Neuronal stem cell (in vitro differentiated cells): Measurements from ENCODE around the gene CWF19L1.

Experiments
- DNase-seq: peaks from one replicate; pipeline ENCODE4 v3.0.0-alpha.2; 2013; ENCODE audit warnings: low spot score
- H2AFZ ChIP-seq: one replicate; pipeline ENCODE4 v1.6.1; 2013; ENCODE audit warnings: mild to moderate bottlenecking, low read length, inconsistent platforms
- H2AK5ac ChIP-seq: 2 replicates; pipeline ENCODE4 v1.6.1; 2013; ENCODE audit warnings: low read depth, mild to moderate bottlenecking, inconsistent platforms, low read length, moderate library complexity, mixed read lengths
- H2BK120ac ChIP-seq: 2 replicates; pipeline ENCODE4 v1.6.1; 2013; ENCODE audit warnings: low read depth, mild to moderate bottlenecking, inconsistent platforms, low read length, moderate library complexity, mixed read lengths
- H2BK12ac ChIP-seq: one replicate; pipeline ENCODE4 v1.6.1; 2013; ENCODE audit warnings: low read length, inconsistent platforms
- H2BK15ac ChIP-seq: 2 replicates; pipeline ENCODE4 v1.6.1; 2013; ENCODE audit warnings: mild to moderate bottlenecking, low read length, inconsistent platforms, mixed read lengths
- H2BK5ac ChIP-seq: one replicate; pipeline ENCODE4 v1.6.1; 2013; ENCODE audit warnings: inconsistent platforms, mild to moderate bottlenecking, low read length, moderate library complexity
- H3K14ac ChIP-seq: one replicate; pipeline ENCODE4 v1.6.1; 2013; ENCODE audit warnings: low read length, inconsistent platforms
- H3K18ac ChIP-seq: 2 replicates; pipeline ENCODE4 v1.6.1; 2013; ENCODE audit warnings: low read length, inconsistent platforms
- H3K23ac ChIP-seq: 2 replicates; pipeline ENCODE4 v1.6.1; 2013; ENCODE audit warnings: low read depth, mild to moderate bottlenecking, mixed read lengths, low read length, inconsistent platforms; ENCODE audit not compliant: poor library complexity
- H3K27ac ChIP-seq: replicated peaks from 3 replicates; pipeline ENCODE4 v1.5.1; 2013; ENCODE audit warnings: low read length, inconsistent platforms
- H3K27me3 ChIP-seq, 3 experiments: 2 replicates each; pipeline ENCODE4 v1.6.1; 2013; ENCODE audit warnings: low read length in 3 of 3, mild to moderate bottlenecking in 2 of 3, inconsistent platforms in 1 of 3, low read depth in 1 of 3, mixed read lengths in 1 of 3, moderate library complexity in 1 of 3; ENCODE audit not compliant: control insufficient read depth in 3 of 3, insufficient read depth in 3 of 3
- H3K36me3 ChIP-seq, 2 donors: replicated peaks in 1 of 2; 2 replicates each; pipeline ENCODE4 v1.6.1; 2013; ENCODE audit warnings: low read length in 2 of 2; ENCODE audit not compliant: control insufficient read depth in 2 of 2, insufficient read depth in 2 of 2
- H3K4ac ChIP-seq: 2 replicates; pipeline ENCODE4 v1.6.1; 2013; ENCODE audit warnings: inconsistent platforms, mild to moderate bottlenecking, low read length, moderate library complexity
- H3K4me1 ChIP-seq, 2 donors: 1 replicate in 1 of 2; 2 replicates in 1 of 2; pipeline ENCODE4 v1.6.1; 2013; ENCODE audit warnings: low read length in 2 of 2, low read depth in 1 of 2; ENCODE audit not compliant: control insufficient read depth in 2 of 2, insufficient read depth in 1 of 2
- H3K4me2 ChIP-seq: one replicate; pipeline ENCODE4 v1.6.1; 2013; ENCODE audit warnings: mild to moderate bottlenecking, low read length, inconsistent platforms; ENCODE audit not compliant: insufficient read depth, poor library complexity, severe bottlenecking
- H3K4me3 ChIP-seq, 2 donors: 2 replicates each; pipeline ENCODE4 v1.5.1; 2013; ENCODE audit warnings: low read length in 2 of 2, mild to moderate bottlenecking in 2 of 2, inconsistent platforms in 1 of 2, moderate library complexity in 1 of 2
- H3K79me1 ChIP-seq: one replicate; pipeline ENCODE4 v1.6.1; 2013; ENCODE audit warnings: low read depth, mild to moderate bottlenecking, inconsistent platforms, low read length, moderate library complexity
- H3K9ac ChIP-seq: one replicate; pipeline ENCODE4 v1.6.1; 2013; ENCODE audit warnings: mild to moderate bottlenecking, low read depth, low read length, inconsistent platforms; ENCODE audit not compliant: poor library complexity
- H3K9me3 ChIP-seq, 2 donors: replicated peaks in 1 of 2; 2 replicates each; pipeline versions ENCODE3 to v1.6.1; 2013; ENCODE audit warnings: low read length in 2 of 2, mild to moderate bottlenecking in 2 of 2, inconsistent platforms in 1 of 2, low read depth in 1 of 2, mixed read lengths in 1 of 2, moderate library complexity in 1 of 2; ENCODE audit not compliant: control insufficient read depth in 2 of 2, insufficient read depth in 1 of 2
- H4K8ac ChIP-seq: one replicate; pipeline ENCODE4 v1.6.1; 2013; ENCODE audit warnings: low read depth, mild to moderate bottlenecking, inconsistent platforms, low read length, moderate library complexity
- H4K91ac ChIP-seq: one replicate; pipeline ENCODE4 v1.6.1; 2013; ENCODE audit warnings: low read length, low read depth, mild to moderate bottlenecking, inconsistent platforms; ENCODE audit not compliant: poor library complexity
- WGBS, 2 donors: extraction: QIAGEN DNeasy Blood & Tissue Kit; methylation state at CpG; one replicate each; pipeline ENCODE4 v1.1.7; 2013; ENCODE audit warnings: missing lambda C conversion rate in 2 of 2, mixed read lengths in 1 of 2; ENCODE audit not compliant: insufficient read length in 2 of 2, insufficient replicate concordance in 1 of 2; ENCODE audit errors: extremely low coverage in 2 of 2; 5-methylcytosine and 5-hydroxymethylcytosine counted together

Gene CWF19L1

DNA sequence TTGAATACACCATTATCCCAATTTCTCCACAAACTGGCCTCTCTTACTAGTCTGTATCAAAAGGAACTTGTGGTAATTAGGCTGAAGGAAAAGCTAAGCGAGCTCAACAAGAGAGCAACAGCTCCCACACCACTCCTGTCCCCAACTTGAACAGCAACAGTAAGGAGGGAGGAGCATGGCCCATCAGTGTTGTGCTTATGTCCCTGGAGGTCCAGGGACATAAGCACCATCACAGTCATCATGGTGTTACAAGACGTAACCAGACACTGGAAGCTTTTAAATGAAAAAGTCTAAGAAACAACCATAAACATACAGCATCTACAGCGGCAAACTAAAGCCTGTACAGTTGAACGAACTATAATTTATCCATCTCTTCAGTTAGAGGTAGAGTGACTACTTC lies 82.6 kb downstream of the CWF19L1 start:
- no peak overlapping the region for H3K27ac ChIP-seq
- H2AK5ac ChIP-seq = no peak overlapping the region
- no peak overlapping the region for H3K23ac ChIP-seq
- no peak overlapping the region for H2BK15ac ChIP-seq
- H3K4me1 ChIP-seq = peaks cover 2 to 13% of the 10 kb centered on the region in 2 donors
- peak overlapping the region; percentile 92 for H3K4me2 ChIP-seq
- no peak overlapping the region for H2BK120ac ChIP-seq
- H4K91ac ChIP-seq = no peak overlapping the region
- no CpG with 5 or more reads among the region's 4 CpGs for WGBS, 2 donors
- H2AFZ ChIP-seq = peak overlapping the region; percentile 97
- H3K9ac ChIP-seq = no peak overlapping the region
- H3K27me3 ChIP-seq = no peaks in the 10 kb centered on the region
- no peak overlapping the region for H3K4ac ChIP-seq
- H4K8ac ChIP-seq = no peak overlapping the region
- no peak overlapping the region for H2BK12ac ChIP-seq
- H3K36me3 ChIP-seq = peaks cover 2 to 72% of the 10 kb centered on the region in 2 donors
- peak overlapping the region in 1 of 2 donors; percentile 90 for H3K4me3 ChIP-seq
- no peaks in the 10 kb centered on the region for H3K79me1 ChIP-seq
- H3K14ac ChIP-seq = no peak overlapping the region
- no peak overlapping the region for H3K18ac ChIP-seq
- no peak for DNase-seq
- H3K9me3 ChIP-seq = peaks cover 0 to 8% of the 10 kb centered on the region in 2 donors
- H2BK5ac ChIP-seq = no peak overlapping the region

- peaks cover 2 to 72% of the 10 kb centered on the region in 2 donors for H3K36me3 ChIP-seq
- H2AK5ac ChIP-seq = no peak overlapping the region
- H2BK15ac ChIP-seq = no peak overlapping the region
- no peak overlapping the region for H3K23ac ChIP-seq
- H3K79me1 ChIP-seq = no peaks in the 10 kb centered on the region
- H3K27me3 ChIP-seq = no peaks in the 10 kb centered on the region
- H4K8ac ChIP-seq = no peak overlapping the region
- H2BK120ac ChIP-seq = no peak overlapping the region
- peak overlapping the region; percentile 97 for H2AFZ ChIP-seq
- DNase-seq = no peak
- H3K4ac ChIP-seq = no peak overlapping the region
- no peak overlapping the region for H3K9ac ChIP-seq
- no peak overlapping the region for H2BK5ac ChIP-seq
- no peak overlapping the region for H3K27ac ChIP-seq
- peak overlapping the region in 1 of 2 donors; percentile 90 for H3K4me3 ChIP-seq
- H3K4me2 ChIP-seq = peak overlapping the region; percentile 92
- no peak overlapping the region for H3K14ac ChIP-seq
- peaks cover 2 to 13% of the 10 kb centered on the region in 2 donors for H3K4me1 ChIP-seq
- no peak overlapping the region for H3K18ac ChIP-seq
- H2BK12ac ChIP-seq = no peak overlapping the region
- H4K91ac ChIP-seq = no peak overlapping the region
- no CpG with 5 or more reads among the region's 1 CpG for WGBS, 2 donors
- H3K9me3 ChIP-seq = peaks cover 0 to 8% of the 10 kb centered on the region in 2 donors
These were observed 83.0 kb downstream of the CWF19L1 start for GRCh38 chr10:100184426-100184825.

DNA sequence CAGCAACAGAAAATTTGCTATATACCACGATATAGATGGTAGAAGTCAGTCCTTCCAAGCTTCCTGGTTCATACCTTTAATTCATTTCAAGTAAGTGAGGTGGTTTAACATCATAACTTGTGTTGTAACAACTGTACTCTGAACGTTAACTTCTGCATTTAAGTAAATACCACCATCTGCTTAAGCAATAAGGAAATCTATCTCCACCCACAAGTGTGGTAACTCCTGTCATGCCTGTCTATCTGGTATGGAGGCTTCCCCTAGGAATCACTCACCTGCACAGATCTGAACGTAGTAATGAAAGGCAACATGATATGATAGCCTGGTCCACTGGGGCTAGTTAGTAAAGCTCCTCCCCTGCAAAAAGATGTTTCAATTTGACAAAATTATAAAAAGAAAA lies 84.0 kb downstream of the CWF19L1 start:
- no CpG with 5 or more reads among the region's 3 CpGs for WGBS, 2 donors
- H3K9ac ChIP-seq = peak overlapping the region; percentile 17
- no peak overlapping the region for H3K4me3 ChIP-seq
- H3K14ac ChIP-seq = no peak overlapping the region
- no peak overlapping the region for H2BK12ac ChIP-seq
- H3K4me2 ChIP-seq = no peak overlapping the region
- H4K91ac ChIP-seq = no peak overlapping the region
- no peak overlapping the region for H3K4ac ChIP-seq
- no peak overlapping the region for H3K27ac ChIP-seq
- H3K27me3 ChIP-seq = no peaks in the 10 kb centered on the region
- no peak overlapping the region for H2BK5ac ChIP-seq
- no peak overlapping the region for H2BK15ac ChIP-seq
- H3K79me1 ChIP-seq = no peaks in the 10 kb centered on the region
- H2AFZ ChIP-seq = no peak overlapping the region
- no peak overlapping the region for H2BK120ac ChIP-seq
- no peak overlapping the region for H4K8ac ChIP-seq
- peaks cover 2 to 71% of the 10 kb centered on the region in 2 donors for H3K36me3 ChIP-seq
- no peak overlapping the region for H3K18ac ChIP-seq
- H3K4me1 ChIP-seq = peaks cover 2 to 13% of the 10 kb centered on the region in 2 donors
- peaks cover 0 to 8% of the 10 kb centered on the region in 2 donors for H3K9me3 ChIP-seq
- DNase-seq = no peak
- H3K23ac ChIP-seq = no peak overlapping the region
- H2AK5ac ChIP-seq = no peak overlapping the region

- Histone ChIP-seq H3K18ac (no peak overlapping the region), H3K27ac (no peak overlapping the region), H2BK12ac (no peak overlapping the region)
These were observed 84.5 kb downstream of the CWF19L1 start for GRCh38 chr10:100182908-100183307.

More at GRCh38 chr10:100182908-100183307, 84.5 kb downstream of the CWF19L1 start:
- H3K4ac ChIP-seq = no peak overlapping the region
- no peak overlapping the region for H2BK15ac ChIP-seq
- DNase-seq = no peak
- no peak overlapping the region for H2AFZ ChIP-seq
- no peak overlapping the region for H3K23ac ChIP-seq
- H4K8ac ChIP-seq = no peak overlapping the region
- H2BK5ac ChIP-seq = no peak overlapping the region
- no peak overlapping the region for H4K91ac ChIP-seq
- H3K4me2 ChIP-seq = no peak overlapping the region
- H3K14ac ChIP-seq = no peak overlapping the region
- H2AK5ac ChIP-seq = no peak overlapping the region
- H2BK120ac ChIP-seq = no peak overlapping the region
- no peak overlapping the region for H3K9ac ChIP-seq
- no peak overlapping the region for H3K4me3 ChIP-seq
- no peaks in the 10 kb centered on the region for H3K27me3 ChIP-seq
- peaks cover 0 to 8% of the 10 kb centered on the region in 2 donors for H3K9me3 ChIP-seq
- peaks cover 2 to 13% of the 10 kb centered on the region in 2 donors for H3K4me1 ChIP-seq
- no CpG with 5 or more reads among the region's 3 CpGs for WGBS, 2 donors
- H3K79me1 ChIP-seq = no peaks in the 10 kb centered on the region
- peaks cover 2 to 71% of the 10 kb centered on the region in 2 donors for H3K36me3 ChIP-seq
